NOMO-1 (cell line): ENCODE data around the gene CCDC9B.

Experiments
- DNase-seq, 2 experiments: peaks; one replicate each; lab custom pipeline; 2025; ENCODE audit not compliant: unreplicated experiment in 2 of 2; lab: John Stamatoyannopoulos, UW

CCDC9B gene

DNA sequence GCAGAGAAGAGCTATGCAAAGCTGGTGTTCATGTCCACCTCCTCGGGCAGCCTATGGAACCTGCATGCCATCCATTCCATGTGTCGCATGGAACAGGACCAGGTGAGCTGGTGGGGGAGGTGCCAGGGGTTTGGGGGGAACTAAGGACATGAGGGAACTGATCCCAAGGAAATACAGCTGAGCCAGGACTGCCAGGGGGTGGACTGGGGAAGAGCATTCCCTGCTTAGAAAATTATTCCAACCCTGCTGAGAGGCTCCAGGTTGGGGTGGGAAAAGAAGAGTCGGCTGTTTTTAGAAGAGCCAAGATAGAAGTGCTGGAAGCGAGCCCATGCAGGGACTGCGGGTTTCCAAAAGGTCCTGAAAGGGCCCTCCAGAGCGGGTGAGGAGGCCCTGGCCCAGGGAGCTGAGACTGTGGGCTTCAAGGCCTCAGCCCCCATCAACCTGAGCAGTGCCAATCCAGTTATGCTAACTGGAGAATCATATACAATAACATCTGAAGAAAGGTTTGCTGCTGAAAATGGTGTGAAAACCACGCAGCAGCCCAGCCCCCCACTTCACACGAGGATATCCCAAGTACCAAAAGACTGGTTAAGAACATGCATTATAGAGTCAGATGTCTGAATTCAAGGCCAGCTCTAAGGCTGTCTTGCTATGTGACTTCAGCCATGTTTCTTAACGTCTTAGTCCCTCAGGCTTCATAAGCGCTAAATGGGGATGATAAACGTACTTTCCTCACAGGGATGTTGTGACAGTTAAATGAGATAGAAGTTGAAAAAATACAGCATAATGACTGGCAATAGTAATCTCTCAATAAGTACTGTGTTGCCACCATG is 25.1 kb upstream of the CCDC9B start:
- no peak for DNase-seq

GRCh38 chr15:40365016-40365415 is 24.3 kb upstream of the CCDC9B start:
- no peak for DNase-seq

DNA sequence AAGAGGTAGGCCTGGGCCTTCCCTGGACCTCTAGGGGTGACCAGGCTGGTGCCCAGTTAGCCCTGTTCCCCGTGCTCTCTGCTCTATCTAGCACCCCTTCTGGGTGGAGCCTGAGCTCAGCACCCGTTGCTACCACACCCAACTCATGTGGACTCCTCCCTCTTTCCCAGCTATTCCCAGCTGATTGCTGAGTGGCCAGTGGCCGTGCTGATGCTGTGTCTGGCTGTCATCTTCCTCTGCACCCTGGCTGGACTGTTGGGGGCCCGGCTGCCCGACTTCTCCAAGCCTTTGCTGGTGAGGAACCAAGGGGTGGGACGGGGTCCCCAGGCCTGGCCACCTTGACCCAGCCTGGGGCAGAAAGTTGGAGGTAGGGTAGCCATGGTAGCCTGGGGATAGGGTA is 23.5 kb upstream of the CCDC9B start:
- DNase-seq, result no peak

GRCh38 chr15:40363611-40364010 is 22.9 kb upstream of the CCDC9B start:
- DNase-seq, result no peak

DNA sequence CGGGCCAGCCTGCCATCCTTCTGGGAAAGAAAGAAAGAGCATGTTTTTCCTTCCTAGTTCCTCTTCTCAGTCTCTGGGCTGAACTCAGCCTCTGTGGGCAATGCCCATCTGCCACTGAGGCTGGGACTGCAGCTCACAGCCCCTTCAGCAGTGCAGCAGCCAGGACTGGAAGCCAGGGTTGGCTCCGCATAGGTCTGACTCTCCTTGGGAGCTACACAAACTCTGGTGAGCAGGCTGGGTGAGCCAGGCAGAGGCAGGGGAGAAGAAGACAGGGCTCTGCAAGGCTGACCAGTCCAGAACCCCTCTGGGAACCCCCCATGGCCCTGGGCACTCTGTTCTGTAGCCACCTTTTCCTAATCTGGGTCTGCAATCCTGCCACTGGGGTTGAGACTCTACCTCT is 20.9 kb upstream of the CCDC9B start:
- no peak for DNase-seq

DNA sequence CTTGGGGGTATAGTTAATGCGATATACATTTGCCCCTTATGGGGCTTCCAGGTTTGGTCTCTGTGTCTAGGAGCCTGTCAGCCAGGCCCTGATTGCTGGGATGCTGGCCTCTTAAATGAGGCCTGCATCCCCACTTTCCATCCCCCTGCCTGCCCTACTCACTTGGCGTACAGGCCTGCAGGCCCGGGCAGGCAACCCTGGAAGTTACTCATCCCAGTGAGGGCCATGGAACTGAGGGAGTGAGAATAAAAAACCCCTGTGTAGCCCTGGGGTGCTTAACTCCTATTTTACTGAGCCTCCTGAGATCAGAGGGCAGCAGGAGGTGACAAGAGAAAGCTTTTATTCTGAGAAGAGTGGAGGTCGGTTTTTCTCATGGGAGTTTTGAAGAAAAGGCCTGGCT is 19.3 kb upstream of the CCDC9B start:
- DNase-seq, result no peak

- peak in 1 of 2 experiments; percentile 32 for DNase-seq
Observed at GRCh38 chr15:40358471-40359353, 18.0 kb upstream of the CCDC9B start.

DNA sequence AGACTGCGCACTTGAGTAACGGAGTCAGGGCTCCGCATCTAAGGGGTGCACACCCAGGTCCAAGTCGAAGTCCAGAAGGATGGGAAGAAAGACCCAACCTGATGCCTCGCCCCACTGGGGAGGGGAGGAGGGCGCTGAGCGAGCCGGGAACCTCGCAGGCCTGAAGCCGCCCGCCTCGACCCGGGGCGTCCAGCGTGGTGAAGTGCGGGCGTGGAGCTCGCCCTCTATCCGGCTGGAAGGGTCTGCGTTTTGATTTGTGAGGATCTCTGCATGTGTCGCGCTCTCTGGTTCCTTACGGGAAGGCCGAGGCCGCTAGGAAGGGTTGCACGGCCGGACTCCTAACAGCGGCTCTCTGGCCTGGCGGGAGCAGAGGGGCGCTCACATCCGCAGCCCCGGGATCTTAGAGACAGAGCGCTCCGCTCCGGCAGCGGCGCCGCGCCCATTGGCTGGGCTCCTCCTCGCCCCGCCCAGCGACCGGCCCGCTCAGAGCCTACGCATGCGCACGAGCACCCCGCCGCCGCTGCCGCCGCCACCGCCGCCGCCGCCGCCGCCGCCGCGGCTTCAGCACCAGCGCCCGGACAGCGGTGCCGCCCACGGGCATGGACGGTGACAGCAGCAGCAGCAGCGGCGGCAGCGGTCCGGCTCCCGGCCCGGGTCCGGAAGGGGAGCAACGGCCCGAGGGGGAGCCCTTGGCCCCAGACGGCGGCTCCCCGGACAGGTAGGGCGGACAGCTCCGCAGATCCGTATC is 17.2 kb upstream of the CCDC9B start, which contains the start of gene DISP2:
Gene DISP2, plus strand, starts transcription at position 497 of the 748 bp plus-strand sequence. Its CDS starts 103 bp downstream, at position 600.
- peak; percentile 76 to 80 for DNase-seq

DNA sequence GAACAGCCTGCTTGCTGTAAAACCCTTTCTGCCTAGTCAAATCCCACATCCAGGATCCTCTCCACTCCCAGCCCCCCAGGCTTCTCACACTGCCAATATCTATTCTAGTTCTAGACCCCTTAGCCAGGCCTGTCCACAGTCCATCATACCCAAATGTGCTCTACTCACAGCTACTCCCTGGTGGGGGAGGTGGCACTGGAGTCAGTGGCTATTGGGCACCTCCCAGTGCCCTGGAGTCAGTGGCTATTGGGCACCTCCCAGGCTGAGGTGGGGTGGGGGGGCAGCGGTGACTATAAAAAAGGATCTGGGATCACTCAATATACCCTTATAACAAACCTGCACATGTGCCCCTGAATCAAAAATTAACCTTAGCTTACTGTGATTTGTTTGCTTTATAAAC is 16.5 kb upstream of the CCDC9B start:
- no peak for DNase-seq

DNA sequence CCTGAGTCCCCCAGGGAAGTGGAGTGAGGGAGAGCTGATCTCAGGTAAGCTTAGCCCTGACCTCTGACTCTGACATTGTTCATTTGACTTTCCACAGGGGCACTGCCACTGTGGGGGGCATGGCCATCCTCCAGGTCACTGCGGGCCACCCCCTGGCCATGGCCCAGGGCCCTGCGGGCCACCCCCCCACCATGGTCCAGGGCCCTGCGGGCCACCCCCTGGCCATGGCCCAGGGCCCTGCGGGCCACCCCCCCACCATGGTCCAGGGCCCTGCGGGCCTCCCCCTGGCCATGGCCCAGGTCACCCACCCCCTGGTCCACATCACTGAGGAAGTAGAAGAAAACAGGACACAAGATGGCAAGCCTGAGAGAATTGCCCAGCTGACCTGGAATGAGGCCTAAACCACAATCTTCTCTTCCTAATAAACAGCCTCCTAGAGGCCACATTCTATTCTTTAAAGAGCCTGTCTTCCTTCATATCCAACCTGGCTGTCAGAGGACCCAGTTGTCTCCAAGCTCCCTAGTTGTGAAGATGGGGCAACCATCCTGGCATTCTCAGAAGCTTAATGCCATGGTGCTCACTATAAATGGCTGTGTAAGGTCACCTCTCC is 15.3 kb upstream of the CCDC9B start:
- no peak for DNase-seq

DNA sequence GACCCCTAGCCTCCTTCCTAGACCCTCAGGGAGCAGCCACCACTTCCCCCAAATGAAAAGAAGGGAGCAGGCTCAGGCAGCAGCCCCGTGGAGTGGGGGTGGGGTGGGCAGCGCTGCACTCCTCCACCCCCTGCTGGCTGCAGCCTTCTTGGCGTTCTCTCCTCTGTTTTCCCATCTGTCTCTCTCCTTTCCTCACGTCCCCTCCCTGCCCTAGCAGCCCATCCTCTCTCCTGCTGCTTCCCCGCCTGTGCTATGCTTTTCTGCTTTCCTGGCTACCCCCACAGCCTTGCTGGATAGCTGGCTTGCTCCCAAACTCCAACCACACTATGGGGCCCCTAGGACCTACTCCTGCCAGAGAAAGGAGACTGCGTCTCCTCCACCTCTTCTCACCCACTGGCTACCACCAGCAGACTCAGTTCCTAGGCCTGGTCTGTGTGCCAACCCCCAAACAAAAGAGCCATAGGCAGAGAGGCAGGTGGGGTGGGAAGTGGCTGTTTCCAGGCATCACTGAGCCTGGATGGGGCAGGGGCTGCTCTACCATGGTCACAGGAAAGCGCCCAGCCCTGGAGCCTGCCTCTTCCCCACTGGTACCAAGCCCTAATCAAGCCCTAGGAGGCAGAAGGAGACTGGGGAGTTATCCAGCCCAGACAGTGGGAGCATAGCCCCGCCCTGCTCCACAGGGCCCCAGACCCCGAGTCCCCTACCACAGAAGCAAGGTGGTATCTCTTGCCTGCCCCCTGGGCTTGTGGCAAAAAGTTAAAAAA is 13.9 kb upstream of the CCDC9B start:
- DNase-seq, result peak in 1 of 2 experiments; percentile 30

DNA sequence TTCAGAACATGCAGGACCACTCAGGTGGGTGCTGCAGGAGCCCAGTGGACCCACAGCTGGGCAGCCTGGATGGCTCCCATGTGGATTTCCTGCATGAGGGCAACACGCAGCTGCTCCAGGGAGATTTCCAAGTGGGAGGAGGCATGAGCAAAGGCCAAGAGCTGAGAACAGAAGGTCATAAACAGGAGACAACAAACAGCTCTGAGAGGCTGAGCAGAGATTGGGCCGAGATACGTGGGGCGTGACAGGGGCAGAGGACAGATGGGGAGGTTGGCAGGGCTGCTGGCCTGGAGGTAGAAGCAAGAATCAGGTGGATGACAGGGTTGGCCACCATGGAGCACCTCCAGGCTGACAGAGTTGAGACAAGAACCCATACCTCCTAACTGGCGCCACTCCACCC is 13.0 kb upstream of the CCDC9B start:
- DNase-seq, result no peak

DNA sequence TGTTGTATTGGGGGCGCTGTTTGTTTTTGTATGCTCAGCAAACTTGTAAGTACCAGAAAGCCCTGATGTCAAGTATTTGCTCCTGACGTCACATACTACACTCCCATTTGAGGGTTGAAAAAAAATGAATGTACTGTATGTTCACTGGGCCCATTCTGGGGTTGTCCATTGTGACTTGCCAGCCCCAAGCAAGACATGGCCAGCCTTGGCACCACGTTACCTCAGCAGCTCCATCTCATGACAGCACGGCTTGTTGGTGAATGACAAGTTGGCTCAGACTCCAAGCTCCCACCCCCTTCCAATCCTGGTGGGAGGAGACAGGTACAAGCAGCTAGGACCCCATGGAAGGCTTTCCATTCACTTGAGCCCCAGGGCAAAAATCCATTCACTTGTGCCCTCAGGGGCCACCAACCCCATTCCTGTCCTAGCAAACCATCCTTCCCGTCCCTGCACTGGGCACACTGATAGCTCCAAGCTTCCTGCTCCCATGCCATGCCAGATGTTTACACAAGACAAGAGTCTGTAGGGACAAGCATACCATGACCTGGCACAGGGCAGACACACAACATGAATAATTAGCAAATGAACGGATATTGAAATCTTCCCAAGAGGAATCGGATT is 11.7 kb upstream of the CCDC9B start:
- no peak for DNase-seq

DNA sequence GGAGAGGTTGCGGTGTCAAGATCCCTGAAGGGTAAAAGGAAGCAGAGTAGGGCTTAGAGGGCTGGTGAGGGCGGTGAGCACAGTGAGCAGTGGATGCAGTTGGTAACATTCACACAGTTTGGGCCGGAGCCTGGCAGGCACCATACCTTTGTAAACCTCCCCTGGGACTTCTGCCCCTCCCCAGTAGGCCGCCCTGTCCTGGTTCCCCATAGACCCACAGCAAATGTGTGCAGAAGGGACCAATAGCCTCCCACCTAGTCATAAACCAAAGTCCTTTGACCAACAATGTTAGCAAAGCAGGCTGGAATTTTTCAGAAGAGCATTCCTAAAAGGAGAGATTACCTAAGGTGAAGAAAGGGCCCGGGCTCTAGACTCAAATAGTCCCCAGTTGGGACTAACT is 8.4 kb upstream of the CCDC9B start:
- DNase-seq, result no peak

DNA sequence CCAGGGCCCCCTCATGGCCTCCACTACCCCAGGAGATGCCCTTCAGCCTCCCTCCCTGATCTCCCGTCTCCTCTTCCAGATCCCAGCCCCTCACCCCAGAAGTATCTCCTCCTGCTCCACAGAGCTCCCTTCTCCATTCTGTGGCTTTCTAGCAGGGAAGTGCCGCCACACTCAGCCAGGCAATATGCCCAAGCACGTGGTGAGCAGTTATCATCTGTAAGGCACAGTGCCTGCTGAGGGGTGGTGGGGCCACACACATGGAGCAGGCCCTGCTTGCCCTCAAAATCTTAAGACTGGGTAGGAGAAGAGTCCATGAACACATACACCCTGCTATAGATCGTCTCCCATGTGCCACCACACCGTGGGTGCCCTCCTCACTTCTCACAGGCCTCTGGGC is 7.7 kb upstream of the CCDC9B start:
- no peak for DNase-seq

DNA sequence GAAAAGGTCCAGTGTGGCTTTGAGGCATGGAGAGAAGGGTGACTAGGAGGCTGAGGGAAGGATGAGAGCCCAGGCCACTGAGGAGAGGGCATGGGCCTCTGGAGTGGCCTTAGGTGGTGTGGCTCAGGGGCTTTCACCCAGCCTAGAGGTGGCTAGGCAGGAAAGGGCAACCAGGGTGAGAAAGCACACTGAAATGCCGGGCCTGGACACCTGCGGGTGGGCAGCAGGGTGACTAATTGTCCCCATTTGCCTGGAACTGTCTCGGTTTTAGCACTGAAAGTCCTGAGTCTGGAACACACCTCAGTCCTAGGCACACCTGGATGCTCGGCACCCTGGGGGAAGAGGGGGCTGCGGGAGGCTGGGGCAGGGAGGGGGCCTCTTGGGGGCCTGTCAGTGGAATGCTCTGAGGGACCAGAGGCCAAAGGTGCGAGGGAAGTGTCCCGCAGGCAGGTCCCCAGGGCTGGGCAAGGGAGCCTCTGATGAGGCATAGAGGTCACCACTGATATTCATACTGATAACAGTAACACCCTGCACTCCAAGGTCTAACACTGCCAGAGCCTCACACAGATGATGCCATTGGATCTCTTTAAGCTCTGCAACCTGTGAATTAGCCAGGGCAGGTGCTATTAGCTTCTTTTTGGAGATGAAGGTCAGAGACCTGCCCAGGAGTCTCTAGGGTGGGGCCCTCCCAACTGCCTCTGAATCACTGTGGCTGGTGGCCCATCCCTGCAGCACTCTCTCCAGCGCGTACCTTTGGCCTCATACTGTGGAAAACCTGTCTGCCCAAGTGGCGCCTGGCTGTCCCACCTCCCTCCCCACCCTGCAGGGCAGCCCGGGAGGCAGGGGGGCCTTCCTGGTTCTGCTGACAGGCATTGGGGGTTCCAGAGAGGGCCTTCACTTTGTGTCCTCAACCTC is 7.1 kb upstream of the CCDC9B start:
- DNase-seq, result no peak

GRCh38 chr15:40346579-40347558 is 6.1 kb upstream of the CCDC9B start:
- DNase-seq, result no peak
